Measurements from ENCODE around the gene SPRY1. TPM values are rescaled to one million over a fixed set of nuclear protein-coding genes. Genes with fewer than 3 reads are reported as not detected.
A peak's percentile ranks its signal among the peaks of the same experiment; 100 is the strongest.

The SPRY1 gene
- total and polyA plus RNA-seq, 2 donors, result 14.0 to 38.6 TPM

- Histone ChIP-seq H3K27me3 (ENCODE audit: control insufficient read depth in 2 of 2, insufficient read depth in 1 of 2, low read length in 1 of 2) (no peaks in the 10 kb centered on the region), H3K27ac (ENCODE audit: low read depth in 1 of 2, low read length in 1 of 2) (peak overlapping the region; percentile 26 to 39), H3K4me3 (ENCODE audit: low read length in 2 of 2) (no peak overlapping the region), H3K36me3 (ENCODE audit: control insufficient read depth in 2 of 2, insufficient read depth in 2 of 2, low read length in 1 of 2) (no peaks in the 10 kb centered on the region), H3K4me1 (ENCODE audit: control insufficient read depth in 2 of 2, insufficient read depth in 2 of 2, low read length in 2 of 2) (peaks cover 56 to 71% of the 10 kb centered on the region in 2 donors), H3K9me3 (ENCODE audit: control insufficient read depth in 2 of 2, insufficient read depth in 1 of 2, low read length in 1 of 2) (peaks cover 0 to 4% of the 10 kb centered on the region in 2 donors)
- WGBS, result 6% methylated on average over 6 of the region's 6 CpGs
- DNase-seq (ENCODE audit: low read depth in 6 of 9, low spot score in 9 of 9), result peak in 5 of 9 donors; percentile 46 to 76 (median 53)
Observed at GRCh38 chr4:123352240-123352945, 44.2 kb upstream of the SPRY1 start.

DNA sequence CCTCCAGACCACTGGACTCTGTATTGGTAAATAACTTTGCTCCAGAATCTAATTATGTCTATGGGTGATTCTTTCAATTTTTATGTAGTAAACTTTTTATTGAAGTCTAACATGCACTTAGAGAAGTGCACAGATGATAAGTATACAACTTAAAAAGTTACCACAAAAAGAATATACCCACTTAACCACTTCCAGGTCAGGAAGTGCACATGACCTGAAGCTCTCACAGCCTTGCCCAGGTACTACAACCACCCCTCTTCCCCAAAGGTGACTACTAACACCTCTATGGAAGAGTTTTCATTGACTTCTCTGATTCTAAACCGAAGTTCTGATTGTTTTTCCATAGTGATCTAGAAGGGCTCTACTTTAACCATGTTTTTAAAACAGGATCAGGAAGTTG, 43.6 kb upstream of the SPRY1 start:
- no peaks in the 10 kb centered on the region for H3K27me3 ChIP-seq (ENCODE audit: control insufficient read depth in 2 of 2, insufficient read depth in 1 of 2, low read length in 1 of 2)
- DNase-seq (ENCODE audit: low read depth in 6 of 9, low spot score in 9 of 9), result peak in 2 of 9 donors; percentile 41 to 65
- 97% methylated on average over 1 of the region's 1 CpG for WGBS
- H3K9me3 ChIP-seq (ENCODE audit: control insufficient read depth in 2 of 2, insufficient read depth in 1 of 2, low read length in 1 of 2), result peaks cover 0 to 4% of the 10 kb centered on the region in 2 donors
- no peak overlapping the region for H3K4me3 ChIP-seq (ENCODE audit: low read length in 2 of 2)
- H3K27ac ChIP-seq (ENCODE audit: low read depth in 1 of 2, low read length in 1 of 2), result peak overlapping the region in 1 of 2 donors; percentile 39
- peaks cover 50 to 65% of the 10 kb centered on the region in 2 donors for H3K4me1 ChIP-seq (ENCODE audit: control insufficient read depth in 2 of 2, insufficient read depth in 2 of 2, low read length in 2 of 2)
- H3K36me3 ChIP-seq (ENCODE audit: control insufficient read depth in 2 of 2, insufficient read depth in 2 of 2, low read length in 1 of 2), result no peaks in the 10 kb centered on the region

- no peaks in the 10 kb centered on the region for H3K27me3 ChIP-seq (ENCODE audit: control insufficient read depth in 2 of 2, insufficient read depth in 1 of 2, low read length in 1 of 2)
- H3K36me3 ChIP-seq (ENCODE audit: control insufficient read depth in 2 of 2, insufficient read depth in 2 of 2, low read length in 1 of 2), result no peaks in the 10 kb centered on the region
- 95% methylated on average over 6 of the region's 6 CpGs for WGBS
- DNase-seq (ENCODE audit: low read depth in 6 of 9, low spot score in 9 of 9), result no peak
- peaks cover 0 to 4% of the 10 kb centered on the region in 2 donors for H3K9me3 ChIP-seq (ENCODE audit: control insufficient read depth in 2 of 2, insufficient read depth in 1 of 2, low read length in 1 of 2)
- no peak overlapping the region for H3K4me3 ChIP-seq (ENCODE audit: low read length in 2 of 2)
- peaks cover 43 to 58% of the 10 kb centered on the region in 2 donors for H3K4me1 ChIP-seq (ENCODE audit: control insufficient read depth in 2 of 2, insufficient read depth in 2 of 2, low read length in 2 of 2)
- H3K27ac ChIP-seq (ENCODE audit: low read depth in 1 of 2, low read length in 1 of 2), result no peak overlapping the region
Observed at GRCh38 chr4:123353656-123354055, 42.9 kb upstream of the SPRY1 start.

DNA sequence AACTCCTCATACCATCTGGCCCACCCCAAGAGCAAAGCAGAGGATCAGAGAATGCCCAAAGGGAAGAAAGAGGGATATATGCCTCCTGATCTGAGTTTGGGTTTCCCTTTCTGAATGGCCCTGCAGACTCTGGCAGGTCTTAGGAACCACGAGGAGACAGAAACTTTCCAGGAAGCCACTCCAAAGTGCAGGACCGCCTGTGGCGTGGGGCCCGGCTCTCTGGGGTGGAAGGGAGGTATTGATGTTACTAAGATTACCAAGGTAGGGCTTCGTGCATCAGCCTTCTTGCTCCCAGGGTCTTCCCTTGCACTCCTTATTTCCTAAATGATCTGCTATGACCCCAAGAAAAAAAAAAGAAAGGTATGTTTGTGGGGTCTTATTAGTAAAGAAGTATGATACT, 41.9 kb upstream of the SPRY1 start:
- WGBS, result 95% methylated on average over 5 of the region's 5 CpGs
- Histone ChIP-seq H3K4me3 (ENCODE audit: low read length in 2 of 2) (no peak overlapping the region), H3K4me1 (ENCODE audit: control insufficient read depth in 2 of 2, insufficient read depth in 2 of 2, low read length in 2 of 2) (peaks cover 35 to 52% of the 10 kb centered on the region in 2 donors), H3K36me3 (ENCODE audit: control insufficient read depth in 2 of 2, insufficient read depth in 2 of 2, low read length in 1 of 2) (no peaks in the 10 kb centered on the region), H3K27ac (ENCODE audit: low read depth in 1 of 2, low read length in 1 of 2) (no peak overlapping the region), H3K9me3 (ENCODE audit: control insufficient read depth in 2 of 2, insufficient read depth in 1 of 2, low read length in 1 of 2) (peaks cover 0 to 4% of the 10 kb centered on the region in 2 donors), H3K27me3 (ENCODE audit: control insufficient read depth in 2 of 2, insufficient read depth in 1 of 2, low read length in 1 of 2) (no peaks in the 10 kb centered on the region)
- no peak for DNase-seq (ENCODE audit: low read depth in 6 of 9, low spot score in 9 of 9)

DNA sequence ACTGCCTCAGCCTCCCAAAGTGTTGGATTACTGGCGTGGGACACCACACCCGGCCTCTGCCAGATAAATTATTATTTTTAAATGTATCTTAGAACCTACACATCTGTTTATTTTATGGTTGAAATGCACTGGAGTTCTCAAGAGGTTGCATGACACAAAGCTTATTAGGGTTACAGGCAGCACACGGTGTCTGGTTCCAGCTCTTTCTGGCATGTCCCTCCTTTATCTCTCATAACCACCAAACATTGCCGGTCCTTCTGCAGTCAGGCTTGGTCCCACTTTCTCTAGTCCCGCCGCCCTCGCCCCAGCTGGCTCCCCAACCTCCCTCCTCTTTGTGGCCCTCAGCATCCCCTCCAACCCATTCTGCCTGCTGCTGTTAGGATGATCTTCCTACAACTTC, 39.7 kb upstream of the SPRY1 start:
- no peak for DNase-seq (ENCODE audit: low read depth in 6 of 9, low spot score in 9 of 9)
- no peak overlapping the region for H3K4me3 ChIP-seq (ENCODE audit: low read length in 2 of 2)
- peaks cover 24 to 38% of the 10 kb centered on the region in 2 donors for H3K4me1 ChIP-seq (ENCODE audit: control insufficient read depth in 2 of 2, insufficient read depth in 2 of 2, low read length in 2 of 2)
- 89% methylated on average over 7 of the region's 7 CpGs for WGBS
- no peak overlapping the region for H3K27ac ChIP-seq (ENCODE audit: low read depth in 1 of 2, low read length in 1 of 2)
- no peaks in the 10 kb centered on the region for H3K27me3 ChIP-seq (ENCODE audit: control insufficient read depth in 2 of 2, insufficient read depth in 1 of 2, low read length in 1 of 2)
- H3K36me3 ChIP-seq (ENCODE audit: control insufficient read depth in 2 of 2, insufficient read depth in 2 of 2, low read length in 1 of 2), result no peaks in the 10 kb centered on the region
- H3K9me3 ChIP-seq (ENCODE audit: control insufficient read depth in 2 of 2, insufficient read depth in 1 of 2, low read length in 1 of 2), result no peaks in the 10 kb centered on the region

- WGBS, result 69% methylated on average over 5 of the region's 5 CpGs
- no peaks in the 10 kb centered on the region for H3K9me3 ChIP-seq (ENCODE audit: control insufficient read depth in 2 of 2, insufficient read depth in 1 of 2, low read length in 1 of 2)
- H3K4me3 ChIP-seq (ENCODE audit: low read length in 2 of 2), result no peak overlapping the region
- H3K27ac ChIP-seq (ENCODE audit: low read depth in 1 of 2, low read length in 1 of 2), result no peak overlapping the region
- peak in 1 of 9 donors; percentile 46 for DNase-seq (ENCODE audit: low read depth in 6 of 9, low spot score in 9 of 9)
- no peaks in the 10 kb centered on the region for H3K27me3 ChIP-seq (ENCODE audit: control insufficient read depth in 2 of 2, insufficient read depth in 1 of 2, low read length in 1 of 2)
- no peaks in the 10 kb centered on the region for H3K36me3 ChIP-seq (ENCODE audit: control insufficient read depth in 2 of 2, insufficient read depth in 2 of 2, low read length in 1 of 2)
- H3K4me1 ChIP-seq (ENCODE audit: control insufficient read depth in 2 of 2, insufficient read depth in 2 of 2, low read length in 2 of 2), result peaks cover 8 to 17% of the 10 kb centered on the region in 2 donors
Observed at GRCh38 chr4:123359449-123360315, 36.9 kb upstream of the SPRY1 start.

- Histone ChIP-seq H3K9me3 (ENCODE audit: control insufficient read depth in 2 of 2, insufficient read depth in 1 of 2, low read length in 1 of 2) (no peaks in the 10 kb centered on the region), H3K36me3 (ENCODE audit: control insufficient read depth in 2 of 2, insufficient read depth in 2 of 2, low read length in 1 of 2) (no peaks in the 10 kb centered on the region), H3K27ac (ENCODE audit: low read depth in 1 of 2, low read length in 1 of 2) (peak overlapping the region in 1 of 2 donors; percentile 26), H3K27me3 (ENCODE audit: control insufficient read depth in 2 of 2, insufficient read depth in 1 of 2, low read length in 1 of 2) (no peaks in the 10 kb centered on the region), H3K4me3 (ENCODE audit: low read length in 2 of 2) (no peak overlapping the region), H3K4me1 (ENCODE audit: control insufficient read depth in 2 of 2, insufficient read depth in 2 of 2, low read length in 2 of 2) (peaks cover 4 to 9% of the 10 kb centered on the region in 2 donors)
- 98% methylated on average over 2 of the region's 2 CpGs for WGBS
- no peak for DNase-seq (ENCODE audit: low read depth in 6 of 9, low spot score in 9 of 9)
Observed at GRCh38 chr4:123361195-123361861, 35.3 kb upstream of the SPRY1 start.

DNA sequence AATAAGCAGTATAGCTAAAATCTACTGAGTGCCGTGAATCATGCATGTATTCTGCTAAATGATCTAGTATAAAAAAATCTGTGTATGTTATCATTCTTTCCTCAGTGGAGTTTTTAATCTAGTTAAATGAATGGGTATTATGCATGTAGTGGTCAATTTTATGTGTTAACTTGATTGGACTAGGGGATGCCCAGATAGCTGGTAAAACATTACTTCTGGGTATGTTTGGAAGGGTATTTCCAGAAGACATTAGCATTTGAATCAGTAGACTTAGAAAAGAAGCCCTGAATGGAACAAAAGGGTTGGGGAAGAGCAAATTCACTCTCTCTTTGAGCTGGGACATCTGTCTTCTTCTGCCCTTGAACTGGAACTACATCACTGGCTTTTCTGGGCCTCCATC, 34.5 kb upstream of the SPRY1 start:
- WGBS, result 99% methylated on average over 1 of the region's 1 CpG

More for the DNA sequence above, 34.5 kb upstream of the SPRY1 start:
- H3K9me3 ChIP-seq (ENCODE audit: control insufficient read depth in 2 of 2, insufficient read depth in 1 of 2, low read length in 1 of 2), result no peaks in the 10 kb centered on the region
- DNase-seq (ENCODE audit: low read depth in 6 of 9, low spot score in 9 of 9), result no peak
- peaks cover 4 to 9% of the 10 kb centered on the region in 2 donors for H3K4me1 ChIP-seq (ENCODE audit: control insufficient read depth in 2 of 2, insufficient read depth in 2 of 2, low read length in 2 of 2)
- no peak overlapping the region for H3K4me3 ChIP-seq (ENCODE audit: low read length in 2 of 2)
- H3K36me3 ChIP-seq (ENCODE audit: control insufficient read depth in 2 of 2, insufficient read depth in 2 of 2, low read length in 1 of 2), result no peaks in the 10 kb centered on the region
- no peak overlapping the region for H3K27ac ChIP-seq (ENCODE audit: low read depth in 1 of 2, low read length in 1 of 2)
- no peaks in the 10 kb centered on the region for H3K27me3 ChIP-seq (ENCODE audit: control insufficient read depth in 2 of 2, insufficient read depth in 1 of 2, low read length in 1 of 2)

Data from thymus (tissue), 11 donors.